Bronchial epithelial cell (primary cell): ENCODE data around the gene SCTR. TPM values are rescaled to one million over a fixed set of nuclear protein-coding genes. Genes with fewer than 3 reads are reported as not detected.

ENCODE experiments used
- DNase-seq: peaks from one replicate; pipeline ENCODE4 v3.0.0-alpha.2; 2010; ENCODE audit warnings: low read depth
- FAIRE-seq: peaks from 2 replicates; lab custom pipeline; 2011; peaks lifted over from hg19 to GRCh38; lab: Jason Lieb, UNC
- H3K27me3 ChIP-seq: 2 replicates; pipeline ENCODE4 v1.5.1; 2011; ENCODE audit warnings: low read length; ENCODE audit not compliant: control insufficient read depth, insufficient read depth
- H3K36me3 ChIP-seq: 2 replicates; pipeline ENCODE4 v1.5.1; 2011; ENCODE audit warnings: low read length; ENCODE audit not compliant: control insufficient read depth, insufficient read depth
- H3K4me3 ChIP-seq: 2 replicates; pipeline ENCODE4 v1.5.1; 2011; ENCODE audit warnings: mild to moderate bottlenecking, low read depth, low read length, control low read depth
- total RNA-seq: library from RNA; depleted of rRNA; stranded (reverse); fragments of >200 nt; gene quantifications from 2 replicates; pipeline ENCODE4 v1.2.1, GENCODE V29; 2014
- TF ChIP-seq, protein P1 (sequence below): IDR thresholded peaks from 2 replicates; pipeline ENCODE4 v1.5.1; 2011; ENCODE audit warnings: mild to moderate bottlenecking, moderate library complexity, low read length, control low read depth, inconsistent platforms; ENCODE audit not compliant: insufficient read depth, severe bottlenecking

The SCTR gene
- total RNA-seq, 1 donor from 2014 or later: not detected

DNA sequence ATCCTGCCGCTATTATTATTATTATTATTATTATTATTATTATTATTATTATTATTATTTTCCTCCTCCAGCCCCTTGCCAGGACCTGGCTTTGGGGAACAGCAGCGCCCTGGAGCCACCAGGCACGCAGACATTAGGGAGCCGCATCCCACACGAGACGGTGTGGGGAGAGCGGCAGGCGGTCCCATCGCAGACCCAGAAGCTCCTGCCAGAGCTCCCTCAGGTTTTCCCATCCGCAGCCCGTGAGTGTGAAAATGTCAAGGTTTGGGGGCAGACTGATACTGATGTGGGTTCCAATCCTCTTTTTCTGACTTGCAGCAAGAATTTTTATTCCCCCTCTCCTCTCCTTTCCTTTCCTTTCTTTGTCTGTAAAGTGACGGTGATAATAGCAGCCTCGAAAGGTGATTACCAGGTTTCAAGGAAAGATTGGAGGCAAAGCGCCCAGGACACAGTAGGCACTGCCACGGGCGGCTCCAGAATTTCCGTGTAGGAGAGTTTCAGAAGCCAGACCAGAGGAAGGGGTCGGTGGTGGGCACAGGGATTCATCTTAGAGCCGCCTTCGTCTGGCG lies 816 bp downstream of the SCTR start:
- no peak for DNase-seq
- FAIRE-seq: no peak
- TF ChIP-seq, protein P1, sequence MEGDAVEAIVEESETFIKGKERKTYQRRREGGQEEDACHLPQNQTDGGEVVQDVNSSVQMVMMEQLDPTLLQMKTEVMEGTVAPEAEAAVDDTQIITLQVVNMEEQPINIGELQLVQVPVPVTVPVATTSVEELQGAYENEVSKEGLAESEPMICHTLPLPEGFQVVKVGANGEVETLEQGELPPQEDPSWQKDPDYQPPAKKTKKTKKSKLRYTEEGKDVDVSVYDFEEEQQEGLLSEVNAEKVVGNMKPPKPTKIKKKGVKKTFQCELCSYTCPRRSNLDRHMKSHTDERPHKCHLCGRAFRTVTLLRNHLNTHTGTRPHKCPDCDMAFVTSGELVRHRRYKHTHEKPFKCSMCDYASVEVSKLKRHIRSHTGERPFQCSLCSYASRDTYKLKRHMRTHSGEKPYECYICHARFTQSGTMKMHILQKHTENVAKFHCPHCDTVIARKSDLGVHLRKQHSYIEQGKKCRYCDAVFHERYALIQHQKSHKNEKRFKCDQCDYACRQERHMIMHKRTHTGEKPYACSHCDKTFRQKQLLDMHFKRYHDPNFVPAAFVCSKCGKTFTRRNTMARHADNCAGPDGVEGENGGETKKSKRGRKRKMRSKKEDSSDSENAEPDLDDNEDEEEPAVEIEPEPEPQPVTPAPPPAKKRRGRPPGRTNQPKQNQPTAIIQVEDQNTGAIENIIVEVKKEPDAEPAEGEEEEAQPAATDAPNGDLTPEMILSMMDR: no peak
- Histone ChIP-seq H3K36me3 (no peaks in the 10 kb centered on the region), H3K27me3 (peaks cover 19% of the 10 kb centered on the region), H3K4me3 (no peak overlapping the region)

DNA sequence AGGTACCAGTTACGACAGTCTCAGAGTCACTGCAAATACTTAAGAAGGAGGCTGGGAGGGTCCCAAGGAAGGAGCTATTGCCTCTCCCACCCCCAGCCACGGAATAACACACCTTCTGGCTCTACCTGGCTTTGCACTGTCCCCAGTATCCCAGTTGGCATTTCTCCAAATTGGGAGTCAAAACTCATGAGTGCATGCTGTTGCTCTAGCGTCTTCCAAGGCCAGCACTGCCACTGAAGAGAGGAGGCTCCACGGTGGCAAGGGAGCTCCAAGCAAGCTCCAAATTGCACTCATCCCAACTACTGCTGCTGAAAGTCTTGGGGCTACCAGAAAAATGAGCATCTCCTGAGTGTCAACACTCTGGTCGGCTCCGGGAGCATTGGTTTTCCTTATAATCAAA lies 1.6 kb downstream of the SCTR start:
- TF ChIP-seq, protein P1: no peak
- Histone ChIP-seq H3K27me3 (peaks cover 19% of the 10 kb centered on the region), H3K4me3 (no peak overlapping the region), H3K36me3 (no peaks in the 10 kb centered on the region)
- FAIRE-seq: no peak
- DNase-seq: no peak

DNA sequence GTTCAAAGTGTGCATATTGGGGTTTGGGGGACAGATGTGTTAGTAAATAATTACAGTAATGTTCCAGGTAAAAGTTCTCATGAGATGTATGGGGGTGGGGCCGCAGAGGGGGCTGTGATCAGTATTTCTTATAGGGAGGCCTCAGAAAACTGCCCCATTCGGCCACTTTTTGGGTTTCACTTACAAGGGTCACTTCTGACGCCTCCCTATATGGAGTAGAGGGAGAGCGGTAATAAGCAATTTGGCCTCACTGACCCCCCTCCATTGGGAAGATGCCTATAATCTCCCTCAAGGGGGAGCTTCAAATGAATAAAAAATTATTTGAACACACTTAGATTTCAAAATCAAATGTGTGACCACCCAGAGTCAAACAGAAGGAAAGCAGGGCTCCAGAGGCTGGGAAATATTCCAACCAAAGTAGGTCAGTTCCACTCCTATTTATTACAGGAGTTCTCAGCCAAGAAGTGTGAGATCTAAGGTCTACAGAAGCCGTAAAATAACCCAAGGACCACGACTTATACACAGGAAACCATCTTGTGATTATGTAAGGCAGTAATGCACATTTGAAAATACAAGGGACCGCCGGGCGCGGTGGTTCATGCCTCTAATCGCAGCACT lies 2.7 kb downstream of the SCTR start:
- FAIRE-seq (no peak), DNase-seq (no peak)
- no peaks in the 10 kb centered on the region for H3K36me3 ChIP-seq
- peaks cover 19% of the 10 kb centered on the region for H3K27me3 ChIP-seq
- TF ChIP-seq, protein P1: no peak
- no peak overlapping the region for H3K4me3 ChIP-seq

DNA sequence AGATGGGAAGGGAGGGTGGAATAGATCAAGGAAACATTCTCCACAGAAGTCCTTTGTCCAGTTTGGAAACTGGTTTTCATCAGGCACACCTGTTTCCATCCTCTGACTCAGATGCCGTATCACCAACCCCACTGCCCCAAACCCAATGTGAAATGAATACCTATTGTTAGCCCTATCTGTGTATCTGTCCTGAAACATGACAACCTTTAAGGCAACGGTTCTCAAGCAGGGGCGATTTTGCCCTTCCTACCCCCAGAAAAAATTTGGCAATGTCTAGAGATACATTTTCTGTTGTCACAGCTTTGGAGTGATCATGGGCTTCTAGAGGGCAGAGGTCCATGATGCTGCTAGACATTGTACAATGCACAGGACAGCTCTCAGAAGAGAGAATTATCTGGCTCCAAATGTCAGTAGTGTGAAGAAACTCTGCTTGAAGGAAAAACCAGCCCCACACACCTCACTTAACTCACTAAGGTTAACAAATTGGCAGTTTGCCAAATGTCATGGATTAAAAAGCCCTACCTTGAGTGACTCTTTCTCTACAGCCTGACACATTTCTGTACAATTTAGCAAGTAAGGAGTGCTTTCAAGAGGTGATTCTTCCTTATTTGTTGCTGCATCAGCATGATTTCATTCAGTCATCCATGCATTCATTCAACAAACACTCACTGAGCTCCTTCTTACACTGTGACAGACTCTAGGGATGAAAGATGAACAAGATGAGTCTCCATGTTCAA lies 3.4 kb downstream of the SCTR start:
- TF ChIP-seq, protein P1: no peak
- H3K36me3 ChIP-seq: no peaks in the 10 kb centered on the region
- peaks cover 19% of the 10 kb centered on the region for H3K27me3 ChIP-seq
- peak; percentile 8 for DNase-seq
- H3K4me3 ChIP-seq: no peak overlapping the region
- FAIRE-seq: peak; percentile 32

DNA sequence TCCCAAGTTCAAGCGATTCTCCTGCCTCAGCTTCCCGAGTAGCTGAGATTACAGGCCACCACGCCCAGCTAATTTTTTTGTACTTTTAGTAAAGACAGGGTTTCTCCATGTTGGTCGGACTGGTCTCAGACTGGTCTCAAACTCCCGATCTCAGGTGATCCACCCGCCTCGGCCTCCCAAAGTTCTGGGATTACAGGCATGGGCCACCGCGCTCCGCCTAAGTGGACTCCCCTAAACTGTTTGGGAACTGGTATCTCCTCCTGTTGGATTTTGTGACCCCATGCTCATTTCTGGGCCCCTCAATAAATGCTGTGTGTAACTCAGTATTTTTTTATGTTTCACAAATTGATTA lies 5.2 kb downstream of the SCTR start:
- Histone ChIP-seq H3K27me3 (peaks cover 10% of the 10 kb centered on the region), H3K4me3 (no peak overlapping the region), H3K36me3 (no peaks in the 10 kb centered on the region)
- TF ChIP-seq, protein P1: no peak
- DNase-seq (no peak), FAIRE-seq (no peak)
